22Rv1 (cell line): Measurements from ENCODE around the gene IPP.

ENCODE experiments used
- H3K27ac ChIP-seq: fragments of 450-650 bp; 2 replicates; pipeline ENCODE4 v1.5.1; 2017
- ZFX ChIP-seq: fragments of 450-650 bp; IDR thresholded peaks from 2 replicates; pipeline ENCODE4 v1.6.1; 2017; ENCODE audit warnings: antibody characterized with exemption, borderline replicate concordance
- TF ChIP-seq, protein P1 (sequence below): fragments of 450-650 bp; IDR thresholded peaks from 2 replicates; pipeline ENCODE4 v1.5.1; 2017; ENCODE audit warnings: mild to moderate bottlenecking

The IPP gene

DNA sequence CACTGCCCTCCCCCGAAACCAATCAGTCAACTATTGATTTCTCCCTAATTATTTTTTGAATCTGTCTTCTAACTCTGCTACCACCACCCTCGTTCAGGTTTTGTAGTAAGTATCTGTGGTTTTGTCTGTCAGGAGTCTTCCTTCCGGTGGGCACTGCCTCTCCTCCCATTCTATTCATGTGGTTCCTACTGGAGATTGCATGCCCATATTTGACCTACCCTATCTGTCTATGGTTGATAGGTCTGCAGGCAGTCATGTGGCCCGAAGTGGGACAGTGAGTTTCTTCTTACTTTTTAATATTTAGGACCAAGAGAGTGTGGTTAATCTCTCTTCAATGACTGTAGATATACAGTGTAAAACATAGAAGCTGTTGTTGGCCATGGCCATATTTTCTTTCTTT is 35.1 kb upstream of the IPP start:
- TF ChIP-seq, protein P1, sequence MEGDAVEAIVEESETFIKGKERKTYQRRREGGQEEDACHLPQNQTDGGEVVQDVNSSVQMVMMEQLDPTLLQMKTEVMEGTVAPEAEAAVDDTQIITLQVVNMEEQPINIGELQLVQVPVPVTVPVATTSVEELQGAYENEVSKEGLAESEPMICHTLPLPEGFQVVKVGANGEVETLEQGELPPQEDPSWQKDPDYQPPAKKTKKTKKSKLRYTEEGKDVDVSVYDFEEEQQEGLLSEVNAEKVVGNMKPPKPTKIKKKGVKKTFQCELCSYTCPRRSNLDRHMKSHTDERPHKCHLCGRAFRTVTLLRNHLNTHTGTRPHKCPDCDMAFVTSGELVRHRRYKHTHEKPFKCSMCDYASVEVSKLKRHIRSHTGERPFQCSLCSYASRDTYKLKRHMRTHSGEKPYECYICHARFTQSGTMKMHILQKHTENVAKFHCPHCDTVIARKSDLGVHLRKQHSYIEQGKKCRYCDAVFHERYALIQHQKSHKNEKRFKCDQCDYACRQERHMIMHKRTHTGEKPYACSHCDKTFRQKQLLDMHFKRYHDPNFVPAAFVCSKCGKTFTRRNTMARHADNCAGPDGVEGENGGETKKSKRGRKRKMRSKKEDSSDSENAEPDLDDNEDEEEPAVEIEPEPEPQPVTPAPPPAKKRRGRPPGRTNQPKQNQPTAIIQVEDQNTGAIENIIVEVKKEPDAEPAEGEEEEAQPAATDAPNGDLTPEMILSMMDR: no peak
- no peak for TF ChIP-seq ZFX
- H3K27ac ChIP-seq: no peak overlapping the region

DNA sequence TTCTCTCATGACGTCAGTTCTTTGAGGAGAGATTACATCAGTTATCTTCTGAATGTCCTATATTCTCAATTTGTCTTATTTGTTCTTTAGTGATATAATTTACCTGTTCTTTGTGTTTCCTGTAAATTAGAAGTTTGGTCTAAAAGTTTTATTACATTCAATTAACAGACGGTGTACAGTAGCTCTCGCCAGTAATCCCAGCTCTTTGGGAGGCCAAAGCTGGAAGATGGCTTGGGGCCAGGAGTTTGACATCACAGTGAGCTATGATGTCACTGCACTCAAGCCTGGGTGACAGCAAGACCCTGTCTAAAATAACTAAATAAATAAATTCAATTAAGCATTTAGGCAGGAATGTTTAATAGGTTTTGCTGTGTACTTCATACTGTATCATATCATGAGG is 25.3 kb upstream of the IPP start:
- TF ChIP-seq, protein P1: no peak
- no peak for TF ChIP-seq ZFX
- no peak overlapping the region for H3K27ac ChIP-seq

DNA sequence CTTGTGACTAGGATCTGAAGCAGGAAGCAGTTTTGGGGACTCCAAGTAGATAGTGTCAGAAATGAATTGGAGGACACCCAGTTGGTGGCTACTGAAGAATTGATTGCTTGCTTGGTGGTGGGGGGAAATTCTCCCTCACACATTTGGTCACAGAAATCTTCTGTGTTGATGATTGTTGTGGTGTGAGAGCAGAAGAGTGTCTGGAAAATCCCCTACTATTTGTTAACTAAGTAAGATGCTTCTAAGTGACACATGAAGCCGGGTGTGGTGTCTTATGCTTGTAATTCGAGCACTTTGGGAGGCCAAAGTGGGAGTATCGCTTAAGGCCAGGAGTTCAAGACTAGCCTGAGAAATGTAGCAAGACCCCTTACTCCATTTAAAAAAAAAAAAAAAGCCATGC is 22.5 kb upstream of the IPP start:
- TF ChIP-seq ZFX: no peak
- TF ChIP-seq, protein P1: no peak
- H3K27ac ChIP-seq: no peak overlapping the region

DNA sequence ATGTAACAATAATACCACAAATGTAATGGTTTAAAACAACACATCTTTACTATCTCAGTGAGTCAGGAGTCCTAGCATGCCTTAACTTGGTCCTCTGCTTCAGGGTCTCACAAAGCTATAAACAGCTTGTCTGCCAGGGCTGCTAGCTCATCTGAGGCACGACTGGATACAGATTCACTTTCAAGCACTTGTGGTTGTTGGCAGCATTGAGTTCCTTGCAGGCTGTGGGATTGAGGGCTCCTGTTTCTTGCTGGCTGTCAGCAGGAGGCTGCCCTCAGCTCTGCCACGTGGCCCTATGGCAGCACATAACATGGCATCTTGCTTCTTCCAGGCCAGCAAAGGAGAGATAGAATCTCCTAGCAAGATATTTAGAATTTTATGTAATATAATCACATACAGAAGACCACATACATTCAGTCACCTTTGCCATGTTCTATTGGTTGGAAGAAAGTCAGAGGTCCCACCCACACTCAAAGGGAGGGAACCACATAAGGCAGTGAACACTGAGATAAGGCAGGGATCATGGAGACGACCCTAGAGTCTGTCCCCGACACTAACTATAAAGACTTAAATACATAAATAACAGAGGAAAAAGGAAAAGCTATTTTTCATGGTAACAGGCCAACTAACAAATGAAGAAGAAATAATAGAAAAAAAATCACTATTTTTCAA is 18.9 kb upstream of the IPP start:
- TF ChIP-seq, protein P1: no peak
- TF ChIP-seq ZFX: no peak
- no peak overlapping the region for H3K27ac ChIP-seq

DNA sequence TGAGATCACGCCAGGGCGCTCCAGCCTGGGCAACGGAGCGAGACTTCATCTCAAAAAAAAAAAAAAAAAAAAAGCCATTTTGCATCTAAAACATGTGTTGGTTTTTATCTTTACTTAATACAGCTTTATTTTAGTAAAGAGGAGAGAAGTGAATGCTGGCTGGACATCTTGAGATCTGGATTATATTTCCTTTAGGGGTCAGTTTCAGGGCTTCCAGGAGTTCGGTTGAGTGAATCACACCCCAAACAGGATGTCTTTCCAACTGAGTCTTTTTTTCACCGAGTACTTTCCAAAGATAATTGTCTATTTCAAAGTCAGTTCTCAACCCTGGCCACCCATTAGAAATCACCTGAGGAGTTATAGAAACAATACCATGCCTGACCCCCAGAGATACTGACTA is 16.6 kb upstream of the IPP start:
- TF ChIP-seq, protein P1: no peak
- TF ChIP-seq ZFX: no peak
- H3K27ac ChIP-seq: no peak overlapping the region

DNA sequence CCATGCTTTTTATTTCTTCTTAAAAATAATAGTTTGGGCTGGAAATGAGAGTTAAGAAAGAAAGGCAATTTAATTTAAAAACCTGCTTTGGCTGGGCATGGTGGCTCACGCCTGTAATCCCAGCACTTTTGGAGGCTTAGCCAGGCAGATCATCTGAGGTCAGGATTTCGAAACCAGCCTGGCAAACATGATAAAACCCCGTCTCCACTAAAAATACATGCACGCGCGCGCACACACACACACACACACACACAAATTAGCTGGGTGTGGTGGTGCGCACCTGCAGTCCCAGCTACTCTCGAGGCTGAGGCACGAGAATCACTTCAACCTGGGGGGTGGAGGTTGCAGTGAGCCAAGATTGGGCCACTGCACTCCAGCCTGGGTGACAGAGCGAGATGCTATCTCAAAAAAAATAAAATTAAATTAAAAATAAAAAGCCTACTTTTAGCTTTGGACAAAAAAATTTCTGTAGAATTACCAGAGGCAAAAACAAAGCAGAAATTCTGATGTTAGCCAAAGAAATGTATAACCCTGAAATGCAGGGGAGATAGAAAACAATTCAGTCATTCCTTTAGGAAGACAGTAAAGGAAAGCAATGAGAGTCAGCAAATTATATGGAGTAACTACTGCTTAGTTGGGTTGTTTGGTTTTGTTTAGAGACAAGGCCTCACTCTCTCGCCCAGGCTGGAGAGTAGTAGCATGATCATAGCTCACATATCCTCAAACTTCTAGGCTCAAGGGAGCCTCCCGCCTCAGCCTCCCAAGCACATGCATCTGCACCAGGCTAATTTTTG is 15.7 kb upstream of the IPP start:
- TF ChIP-seq, protein P1: no peak
- no peak for TF ChIP-seq ZFX
- H3K27ac ChIP-seq: no peak overlapping the region

DNA sequence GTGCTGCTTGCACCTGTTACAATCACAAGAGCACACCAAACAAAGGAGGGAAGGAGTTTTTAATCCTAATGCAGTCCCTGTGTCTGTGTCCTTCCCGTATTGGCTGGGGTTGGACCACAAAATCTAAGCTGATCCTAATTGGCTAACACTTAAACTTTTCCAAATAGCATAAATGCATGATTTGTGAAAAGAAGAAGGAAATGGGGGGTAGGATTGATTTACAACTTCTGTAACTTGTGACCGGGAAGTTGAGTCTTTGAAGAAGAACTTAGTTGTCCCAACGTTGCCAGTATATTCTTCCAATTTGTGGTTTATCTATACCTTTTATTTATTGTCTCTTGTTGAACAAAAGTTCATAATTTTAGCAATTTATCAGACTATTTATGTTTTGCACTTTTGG is 11.8 kb upstream of the IPP start:
- TF ChIP-seq, protein P1: no peak
- no peak for TF ChIP-seq ZFX
- H3K27ac ChIP-seq: no peak overlapping the region
